ENCODE data around the gene EAF1.

DNA sequence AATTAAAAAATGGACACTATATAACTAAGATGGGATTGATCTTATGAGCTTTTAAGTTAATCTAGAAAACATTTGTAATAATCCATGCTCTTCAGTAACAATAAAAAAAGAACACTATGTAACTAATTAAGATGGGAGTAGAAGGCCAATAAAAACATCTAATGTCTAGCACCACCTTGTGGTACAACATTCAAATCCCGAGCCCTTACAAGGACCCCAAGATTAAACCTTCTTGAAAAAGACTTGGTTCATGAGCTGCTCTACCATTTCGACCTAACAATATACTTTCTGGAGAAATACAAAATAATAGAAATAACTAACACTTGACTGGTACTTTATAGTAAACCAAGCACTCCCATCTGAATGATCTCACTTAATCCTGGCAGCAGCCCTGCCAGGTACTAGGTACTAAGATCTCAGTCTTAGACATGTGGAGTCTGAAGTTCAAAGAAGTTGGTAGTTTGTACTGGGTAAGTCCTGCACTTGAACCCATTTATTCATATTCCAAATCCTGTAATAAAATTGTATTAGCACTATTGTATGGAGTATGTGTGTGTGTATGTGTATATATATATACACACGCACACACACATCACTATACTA, 21.8 kb upstream of the EAF1 start:
- no peak for TF ChIP-seq ZNF776 (tag by site-specific recombination; IDR thresholded peaks at IDR 0.05; ENCODE audit: borderline replicate concordance)
- TF ChIP-seq ZNF660 (tag by site-specific recombination; IDR thresholded peaks at IDR 0.05), result no peak
- TF ChIP-seq ZNF561 (tag by site-specific recombination; IDR thresholded peaks at IDR 0.05; ENCODE audit: borderline replicate concordance), result no peak
- TF ChIP-seq OVOL3 (tag by site-specific recombination; IDR thresholded peaks at IDR 0.05), result no peak
